HEK293T (cell line): ENCODE measurements around the gene AGAP1.

Experiments used
- ARNT ChIP-seq: fragments of 450-650 bp; IDR thresholded peaks from 2 replicates; pipeline ENCODE4 v1.6.1; 2017; ENCODE audit warnings: mild to moderate bottlenecking
- BHLHE40 ChIP-seq: fragments of 450-650 bp; IDR thresholded peaks from 2 replicates; pipeline ENCODE4 v1.6.1; 2016; ENCODE audit warnings: mild to moderate bottlenecking, moderate library complexity, borderline replicate concordance
- ELF4 ChIP-seq: fragments of 450-650 bp; IDR thresholded peaks from 2 replicates; pipeline ENCODE4 v1.6.1; 2017; ENCODE audit warnings: antibody characterized with exemption
- FOXM1 ChIP-seq: fragments of 450-650 bp; IDR thresholded peaks from 2 replicates; pipeline ENCODE4 v1.6.1; 2017; ENCODE audit warnings: mild to moderate bottlenecking, borderline replicate concordance
- HDGF ChIP-seq: fragments of 450-650 bp; IDR thresholded peaks from 2 replicates; pipeline ENCODE4 v1.6.1; 2017; ENCODE audit warnings: antibody characterized with exemption, borderline replicate concordance
- SP1 ChIP-seq: fragments of 450-650 bp; IDR thresholded peaks from 2 replicates; pipeline ENCODE4 v1.6.1; 2017
- SUZ12 ChIP-seq: fragments of 450-650 bp; IDR thresholded peaks from 2 replicates; pipeline ENCODE4 v1.6.1; 2016; ENCODE audit warnings: mild to moderate bottlenecking
- ZNF384 ChIP-seq: fragments of 450-650 bp; IDR thresholded peaks from 2 replicates; pipeline ENCODE4 v1.6.1; 2016
- TF ChIP-seq, protein P1 (sequence below): fragments of 450-650 bp; IDR thresholded peaks from 2 replicates; pipeline ENCODE4 v1.6.1; 2016

DNA sequence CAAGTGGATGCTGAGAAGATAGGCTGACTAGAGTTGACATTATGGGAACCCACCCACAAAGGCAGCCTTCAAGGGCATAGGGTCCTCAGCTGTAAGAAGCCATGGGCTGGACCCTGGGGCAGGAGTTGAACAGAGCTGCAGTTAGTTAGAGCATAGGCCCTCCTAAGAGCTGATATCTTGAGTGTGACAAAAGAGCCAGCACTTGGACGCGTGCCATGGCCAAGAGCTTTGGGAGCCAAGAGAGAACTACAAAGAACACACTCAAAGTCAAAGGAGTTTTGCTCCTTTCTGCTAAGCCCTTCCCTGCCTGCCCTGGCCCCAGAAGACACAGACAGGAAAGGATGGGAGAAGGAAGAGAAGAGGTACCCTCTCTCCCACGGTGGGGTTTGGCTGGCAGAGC is 29.9 kb upstream of the AGAP1 start:
- no peak for TF ChIP-seq ARNT
- no peak for TF ChIP-seq BHLHE40
- TF ChIP-seq FOXM1: no peak
- TF ChIP-seq, protein P1, sequence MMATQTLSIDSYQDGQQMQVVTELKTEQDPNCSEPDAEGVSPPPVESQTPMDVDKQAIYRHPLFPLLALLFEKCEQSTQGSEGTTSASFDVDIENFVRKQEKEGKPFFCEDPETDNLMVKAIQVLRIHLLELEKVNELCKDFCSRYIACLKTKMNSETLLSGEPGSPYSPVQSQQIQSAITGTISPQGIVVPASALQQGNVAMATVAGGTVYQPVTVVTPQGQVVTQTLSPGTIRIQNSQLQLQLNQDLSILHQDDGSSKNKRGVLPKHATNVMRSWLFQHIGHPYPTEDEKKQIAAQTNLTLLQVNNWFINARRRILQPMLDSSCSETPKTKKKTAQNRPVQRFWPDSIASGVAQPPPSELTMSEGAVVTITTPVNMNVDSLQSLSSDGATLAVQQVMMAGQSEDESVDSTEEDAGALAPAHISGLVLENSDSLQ: no peak
- no peak for TF ChIP-seq SUZ12
- no peak for TF ChIP-seq HDGF
- no peak for TF ChIP-seq SP1
- TF ChIP-seq ZNF384: no peak
- TF ChIP-seq ELF4: no peak
